GM12891 (cell line): ENCODE data around the gene MYL7.

ENCODE experiments used
- DNase-seq: peaks from one replicate; pipeline ENCODE4 v3.0.0; 2011; ENCODE audit warnings: low spot score; ENCODE audit not compliant: insufficient read length
- FAIRE-seq: peaks from 2 replicates; lab custom pipeline; 2011; peaks lifted over from hg19 to GRCh38; lab: Jason Lieb, UNC
- PAX5 ChIP-seq: IDR thresholded peaks from 2 replicates; pipeline ENCODE4 v1.6.1; 2011; ENCODE audit warnings: low read length, moderate library complexity, mild to moderate bottlenecking; ENCODE audit not compliant: insufficient read depth, severe bottlenecking
- POLR2A ChIP-seq: IDR thresholded peaks from 2 replicates; pipeline ENCODE4 v1.6.1; 2011; ENCODE audit warnings: low read depth, low read length, control low read depth
- POLR2AphosphoS5 ChIP-seq: IDR thresholded peaks from 2 replicates; pipeline ENCODE4 v1.6.1; 2011; ENCODE audit warnings: low read depth, low read length, control low read depth
- POU2F2 ChIP-seq: IDR thresholded peaks from 2 replicates; pipeline ENCODE4 v1.6.1; 2011; ENCODE audit warnings: low read depth, mild to moderate bottlenecking, control low read depth, low read length, moderate library complexity
- SPI1 ChIP-seq: IDR thresholded peaks from 2 replicates; pipeline ENCODE4 v1.6.1; 2011; ENCODE audit warnings: low read depth, low read length, control low read depth
- TAF1 ChIP-seq: IDR thresholded peaks from 2 replicates; pipeline ENCODE4 v1.6.1; 2011; ENCODE audit warnings: low read depth, low read length, control low read depth

The MYL7 gene

GRCh38 chr7:44145479-44145968 is 4.4 kb upstream of the MYL7 start:
- TF ChIP-seq POLR2A (no peak), TAF1 (no peak), PAX5 (no peak), POU2F2 (no peak), POLR2AphosphoS5 (no peak), SPI1 (no peak)
- FAIRE-seq, result no peak
- no peak for DNase-seq

GRCh38 chr7:44144968-44145478 is 3.9 kb upstream of the MYL7 start:
- TF ChIP-seq POLR2A (no peak), TAF1 (no peak), PAX5 (no peak), SPI1 (no peak), POLR2AphosphoS5 (no peak), POU2F2 (no peak)
- no peak for FAIRE-seq
- no peak for DNase-seq

GRCh38 chr7:44144426-44144967 is 3.4 kb upstream of the MYL7 start:
- FAIRE-seq, result no peak
- no peak for DNase-seq
- TF ChIP-seq POLR2AphosphoS5 (no peak), TAF1 (no peak), PAX5 (no peak)

GRCh38 chr7:44143646-44144250 is 2.6 kb upstream of the MYL7 start:
- DNase-seq (no peak), FAIRE-seq (no peak)
- no peak for TF ChIP-seq PAX5
- no peak for TF ChIP-seq POLR2A
- TF ChIP-seq TAF1, result no peak
- no peak for TF ChIP-seq POU2F2
- no peak for TF ChIP-seq SPI1
- TF ChIP-seq POLR2AphosphoS5, result no peak

- TF ChIP-seq POU2F2 (no peak), POLR2A (no peak), TAF1 (no peak), SPI1 (no peak), POLR2AphosphoS5 (no peak), PAX5 (no peak)
- no peak for DNase-seq
- FAIRE-seq, result no peak
Measured at GRCh38 chr7:44142028-44142427, 896 bp upstream of the MYL7 start.

- FAIRE-seq (no peak), DNase-seq (no peak)
- TF ChIP-seq PAX5, result no peak
- no peak for TF ChIP-seq SPI1
- TF ChIP-seq POLR2A, result no peak
- no peak for TF ChIP-seq POU2F2
Measured at GRCh38 chr7:44140341-44140740, 791 bp downstream of the MYL7 start.

- DNase-seq (no peak), FAIRE-seq (no peak)
- no peak for TF ChIP-seq SPI1
- no peak for TF ChIP-seq POLR2A
- no peak for TF ChIP-seq PAX5
- no peak for TF ChIP-seq POLR2AphosphoS5
- no peak for TF ChIP-seq POU2F2
- TF ChIP-seq TAF1, result no peak
Measured at GRCh38 chr7:44139311-44140010, 1.7 kb downstream of the MYL7 start.

GRCh38 chr7:44138698-44139097 is 2.4 kb downstream of the MYL7 start:
- FAIRE-seq (no peak), DNase-seq (no peak)
- TF ChIP-seq POLR2A, result no peak
- TF ChIP-seq PAX5, result no peak
- TF ChIP-seq POU2F2, result no peak
- TF ChIP-seq SPI1, result no peak
- TF ChIP-seq POLR2AphosphoS5, result no peak
- TF ChIP-seq TAF1, result no peak

GRCh38 chr7:44136731-44137130 is 4.4 kb downstream of the MYL7 start:
- no peak for DNase-seq
- TF ChIP-seq SPI1 (no peak), POLR2AphosphoS5 (no peak), TAF1 (no peak), PAX5 (no peak)
- no peak for FAIRE-seq

GRCh38 chr7:44134943-44135628 is 6.0 kb downstream of the MYL7 start:
- TF ChIP-seq POLR2AphosphoS5, result no peak
- no peak for TF ChIP-seq PAX5
- TF ChIP-seq POLR2A, result no peak
- no peak for TF ChIP-seq POU2F2
- no peak for TF ChIP-seq SPI1
- TF ChIP-seq TAF1, result no peak
- DNase-seq (no peak), FAIRE-seq (no peak)
